HepG2 (cell line): ENCODE data around the gene SCUBE2. TPM values are rescaled to one million over a fixed set of nuclear protein-coding genes. Genes with fewer than 3 reads are reported as not detected.

Experiments
- ATAC-seq: fragments of 200-7000 bp; cut with Tn5 transposase; 3 replicates; pipeline ENCODE4 v1.9.1; 2020; ENCODE audit warnings: mild to moderate bottlenecking, moderate library complexity
- Bru-seq: library from RNA; stranded (reverse); fragments of 400-500 nt; gene quantifications from one replicate; lab custom pipeline; 2021; lab: Mats Ljungman, UMichigan
- BruChase-seq, 2 experiments: library from RNA; stranded (reverse); fragments of 400-500 nt; gene quantifications; one replicate each; lab custom pipeline; 2021; lab: Mats Ljungman, UMichigan
- BruUV-seq: library from RNA; stranded (reverse); fragments of 400-500 nt; replicated peaks from 2 replicates; lab custom pipeline; 2021; lab: Mats Ljungman, UMichigan
- CTCF ChIA-PET: fragments of 300-600 bp; formaldehyde crosslinking; extraction: SDS; loops from one replicate; lab custom pipeline; 2021; ENCODE audit warnings: low total read pairs, inconsistent platforms, low intra/inter-chr PET ratio; lab: Yijun Ruan, JAX
- POLR2A ChIA-PET: fragments of 350-600 bp; sonication (Branson Sonifier 250); formaldehyde crosslinking; loops from one replicate; lab custom pipeline; 2020; ENCODE audit warnings: antibody characterized with exemption, inconsistent platforms; lab: Yijun Ruan, JAX
- DNase-seq: peaks from one replicate; pipeline ENCODE4 v3.0.0-alpha.2; 2015; ENCODE audit warnings: low spot score
- FAIRE-seq: peaks from 3 replicates; lab custom pipeline; 2011; peaks lifted over from hg19 to GRCh38; lab: Jason Lieb, UNC
- H2AFZ ChIP-seq: one replicate; pipeline ENCODE4 v1.6.1; 2011; ENCODE audit warnings: low read length, inconsistent platforms
- H3K27ac ChIP-seq: fragments of 300-600 bp; 3 replicates; pipeline ENCODE4 v1.8.0; 2011; ENCODE audit warnings: mixed run types, mild to moderate bottlenecking, mixed read lengths, low read length, inconsistent platforms; ENCODE audit not compliant: insufficient read depth; ENCODE audit errors: extremely low read length
- H3K27me3 ChIP-seq, 2 experiments: fragments of 200-600 bp in 1 of 2; 2 replicates in 1 of 2; 3 replicates in 1 of 2; pipeline versions ENCODE4 v1.6.0 to v1.8.0; 2011; ENCODE audit warnings: low read length in 2 of 2, mild to moderate bottlenecking in 2 of 2, moderate library complexity in 2 of 2, inconsistent platforms in 1 of 2; ENCODE audit not compliant: insufficient read depth in 2 of 2, control insufficient read depth in 1 of 2
- H3K36me3 ChIP-seq, 2 experiments: fragments of 200-600 bp in 1 of 2; replicated peaks in 1 of 2; 2 replicates in 1 of 2; 3 replicates in 1 of 2; pipeline versions ENCODE4 v1.5.1 to v1.8.0; 2011; ENCODE audit warnings: low read length in 2 of 2, inconsistent platforms in 1 of 2; ENCODE audit not compliant: insufficient read depth in 2 of 2, control insufficient read depth in 1 of 2
- H3K4me1 ChIP-seq: 2 replicates; pipeline ENCODE4 v1.5.1; 2012; ENCODE audit warnings: low read length, inconsistent platforms; ENCODE audit not compliant: insufficient read depth
- H3K4me2 ChIP-seq: 2 replicates; pipeline ENCODE4 v1.6.0; 2011; ENCODE audit warnings: low read depth, low read length, inconsistent platforms
- H3K4me3 ChIP-seq, 3 experiments: fragments of 200-600 bp in 1 of 3; sonication (generic), shearing (Covaris generic) in 1 of 3; replicated peaks in 1 of 3; 2 replicates each; pipeline ENCODE4 v1.5.1; 2011 to 2016; ENCODE audit warnings: low read length in 3 of 3, inconsistent platforms in 2 of 3, low read depth in 2 of 3, mild to moderate bottlenecking in 2 of 3, control low read depth in 1 of 3, mixed read lengths in 1 of 3; ENCODE audit not compliant: insufficient read depth in 1 of 3
- H3K79me2 ChIP-seq: one replicate; pipeline ENCODE4 v1.6.1; 2011; ENCODE audit warnings: low read length, inconsistent platforms; ENCODE audit not compliant: insufficient read depth
- H3K9ac ChIP-seq: 2 replicates; pipeline ENCODE4 v1.6.0; 2011; ENCODE audit warnings: mild to moderate bottlenecking, low read depth, low read length, inconsistent platforms; ENCODE audit not compliant: insufficient read depth
- H3K9me3 ChIP-seq: 2 replicates; pipeline ENCODE4 v1.5.1; 2012; ENCODE audit warnings: mild to moderate bottlenecking, low read length
- H4K20me1 ChIP-seq: 2 replicates; pipeline ENCODE4 v1.6.0; 2011; ENCODE audit warnings: inconsistent platforms, mild to moderate bottlenecking, low read length, moderate library complexity; ENCODE audit not compliant: insufficient read depth
- LBX2 ChIP-seq: sonication (generic); formaldehyde crosslinking; IDR thresholded peaks from 2 replicates; pipeline ENCODE4 v1.5.0; 2020; ENCODE audit warnings: missing genetic modification reagents, mild to moderate bottlenecking, borderline replicate concordance
- RAD21 ChIP-seq: fragments of 450-650 bp; formaldehyde crosslinking; IDR thresholded peaks from 2 replicates; pipeline ENCODE4 v1.5.0; 2020; ENCODE audit warnings: mild to moderate bottlenecking
- RFX1 ChIP-seq: fragments of 450-650 bp; IDR thresholded peaks from 2 replicates; pipeline ENCODE4 v1.6.1; 2017
- ZNF546 ChIP-seq: sonication (generic); formaldehyde crosslinking; conservative IDR thresholded peaks from 2 replicates; pipeline ENCODE4 v1.8.1; 2023; ENCODE audit warnings: mild to moderate bottlenecking, missing genetic modification reagents
- ZNF552 ChIP-seq: sonication (generic); formaldehyde crosslinking; IDR thresholded peaks from 2 replicates; pipeline ENCODE4 v1.9.0; 2022; ENCODE audit warnings: missing genetic modification reagents, mild to moderate bottlenecking, borderline replicate concordance
- ZNF883 ChIP-seq: sonication (generic); formaldehyde crosslinking; IDR thresholded peaks from 2 replicates; pipeline ENCODE4 v1.5.1; 2020; ENCODE audit warnings: mild to moderate bottlenecking, missing genetic modification reagents; ENCODE audit errors: not compliant biosample characterization
- WGBS: methylation state at CpG from one replicate; pipeline ENCODE4 v1.1.6; 2017; ENCODE audit warnings: low lambda C conversion rate; 5-methylcytosine and 5-hydroxymethylcytosine counted together
- in situ Hi-C: cut with HindIII; loops from 2 replicates; pipeline ENCODE4 v1.10.0; 2017; ENCODE audit warnings: low pct_unique_long_range_greater_than_20kb; ENCODE audit not compliant: extremely low pct_ligation_motif_present
- intact Hi-C: fragments of 100-400 bp; cut with micrococcal nuclease; formaldehyde crosslinking; loops from one replicate; pipeline ENCODE4 v1.10.0; 2022; ENCODE audit not compliant: unreplicated experiment
- long read RNA-seq, 2 experiments: library from RNA in 1 of 2; library from polyadenylated mRNA in 1 of 2; stranded (forward) in 1 of 2; unstranded in 1 of 2; transcript quantifications; one replicate each; pipeline ENCODE4 v2.0.0, GENCODE V29; 2019 to 2022
- polyA minus RNA-seq, 3 experiments: library from RNA; depleted of rRNA, polyadenylated mRNA; stranded (reverse); fragments of >200 nt; gene quantifications; 2 replicates each; pipeline ENCODE4 v1.2.3, GENCODE V29; 2011; ENCODE audit warnings: low replicate concordance in 1 of 3
- polyA plus RNA-seq, 8 experiments: library from polyadenylated mRNA; depleted of rRNA in 3 of 8; stranded (reverse) in 7 of 8; unstranded in 1 of 8; fragments of >200 nt; fragmentation: Illumina TruSeq in 4 of 8; extraction: Trizol in 4 of 8; gene quantifications; 2 replicates each; pipeline versions ENCODE4 v1.2.1 to v1.2.3, GENCODE V29; 2011 to 2016; ENCODE audit warnings: low read depth in 4 of 8, missing spikeins in 1 of 8, mixed read lengths in 1 of 8; ENCODE audit not compliant: insufficient read depth in 1 of 8
- total RNA-seq, 5 experiments: library from RNA; depleted of rRNA; stranded (reverse); fragments of >200 nt; fragmentation: Illumina TruSeq; extraction: Trizol; gene quantifications; 2 replicates each; pipeline ENCODE4 v1.2.3, GENCODE V29; 2016; ENCODE audit warnings: low read depth in 1 of 5

Gene SCUBE2
- total RNA-seq (2016; rRNA removed; fragmentation: Illumina TruSeq; extraction: Trizol) (not detected in 2 replicates), polyA plus RNA-seq (2011; rRNA removed) (0.09 TPM in 1 of 2 replicates, not detected in the other), polyA minus RNA-seq (2011; rRNA and poly(A)+ RNA removed; ENCODE audit: low replicate concordance) (0.82 TPM in 1 of 2 replicates, not detected in the other), Bru-seq, nascent RNA (percentile 12 among the genes with signal in this experiment), BruChase-seq, experiment 1, labeled RNA remaining after a 6-hour chase (percentile 21 among the genes with signal in this experiment), BruChase-seq, experiment 2, labeled RNA remaining after a 2-hour chase (percentile 16 among the genes with signal in this experiment)
- total RNA-seq (2016; cell fraction: cytosol; rRNA removed; fragmentation: Illumina TruSeq; extraction: Trizol; ENCODE audit: low read depth) = 0.09 TPM in 1 of 2 replicates, not detected in the other
- total RNA-seq (2016; cell fraction: insoluble cytoplasmic fraction; rRNA removed; fragmentation: Illumina TruSeq; extraction: Trizol) = not detected in 2 replicates
- not detected in 2 replicates for total RNA-seq (2016; cell fraction: membrane; rRNA removed; fragmentation: Illumina TruSeq; extraction: Trizol)
- not detected in 2 replicates for total RNA-seq (2016; cell fraction: nucleus; rRNA removed; fragmentation: Illumina TruSeq; extraction: Trizol)
- 0.03 TPM in 1 of 2 replicates, not detected in the other for polyA plus RNA-seq (2011; cell fraction: cytosol; rRNA removed)
- 0.19 and 0.24 TPM in 2 replicates for polyA plus RNA-seq (2011; cell fraction: nucleus; rRNA removed)
- 0.35 TPM in 1 of 2 replicates, not detected in the other for polyA plus RNA-seq (2012)
- polyA plus RNA-seq (2016; cell fraction: cytosol; fragmentation: Illumina TruSeq; extraction: Trizol; ENCODE audit: low read depth) = not detected in 2 replicates
- polyA plus RNA-seq (2016; cell fraction: insoluble cytoplasmic fraction; fragmentation: Illumina TruSeq; extraction: Trizol; ENCODE audit: low read depth) = not detected in 2 replicates
- not detected in 2 replicates for polyA plus RNA-seq (2016; cell fraction: membrane; fragmentation: Illumina TruSeq; extraction: Trizol; ENCODE audit: low read depth)
- not detected in 2 replicates for polyA plus RNA-seq (2016; cell fraction: nucleus; fragmentation: Illumina TruSeq; extraction: Trizol; ENCODE audit: insufficient read depth, low read depth)
- polyA minus RNA-seq (2011; cell fraction: cytosol; rRNA and poly(A)+ RNA removed) = not detected in 2 replicates
- 0.90 and 2.0 TPM in 2 replicates for polyA minus RNA-seq (2011; cell fraction: nucleus; rRNA and poly(A)+ RNA removed)
- long read RNA-seq, experiment 1 = 0 reads
- long read RNA-seq, experiment 2 = 0 reads

GRCh38 chr11:9091044-9091922 is at the start of gene SCUBE2:
TSS of gene SCUBE2 (minus strand) at chr11:9091599. CDS start at chr11:9091528, 71 bp downstream.
- H3K4me3 ChIP-seq = peak within 1 kb of the TSS in 1 of 3 experiments; percentile 40; a peak in 2 of 6 replicates

More at GRCh38 chr11:9091044-9091922, at the start of gene SCUBE2:
- intact Hi-C loops (loop anchor here (10.0 kb wide), 1 partner anchor 76 kb away; no protein-coding TSS in a partner anchor), in situ Hi-C loops (no loop called here)
- H3K27me3 ChIP-seq = peaks cover 1 to 59% of the 10 kb centered on the region in 2 experiments
- H3K36me3 ChIP-seq = no peaks in the 10 kb centered on the region
- ChIA-PET CTCF (no interaction called here), POLR2A (no interaction called here)
- no peaks in the 10 kb centered on the region for H3K9me3 ChIP-seq
- ATAC-seq (peak; percentile 30), FAIRE-seq (no peak)
- H3K27ac ChIP-seq = no peak within 1 kb of the TSS
- 49% methylated on average over 6 of the region's 113 CpGs for WGBS
- no peak within 1 kb of the TSS for H2AFZ ChIP-seq
- no TSS peak for BruUV-seq
- H3K9ac ChIP-seq = no peak within 1 kb of the TSS
- peaks cover 12% of the 10 kb centered on the region for H3K4me1 ChIP-seq
- no peaks in the 10 kb centered on the region for H3K79me2 ChIP-seq
- no peak for TF ChIP-seq LBX2 (CRISPR knock-in tag)
- TF ChIP-seq RFX1 = no peak
- TF ChIP-seq ZNF546 (CRISPR knock-in tag) = no peak
- TF ChIP-seq ZNF552 (CRISPR knock-in tag) = no peak
- no peak for TF ChIP-seq ZNF883 (CRISPR knock-in tag)
- TF ChIP-seq RAD21 = no peak
- TF ChIP-seq, all 625 proteins: peak for 0
- H3K4me2 ChIP-seq = peak within 1 kb of the TSS; percentile 32; the same call in 1 of the 2 replicates
- no peak for DNase-seq
- no peaks in the 10 kb centered on the region for H4K20me1 ChIP-seq
